Measurements from ENCODE around the gene CABP1. TPM values are rescaled to one million over a fixed set of nuclear protein-coding genes. Genes with fewer than 3 reads are reported as not detected.

CABP1 gene
- total RNA-seq, 1 donor from 2014 or later = 0.47 TPM

GRCh38 chr12:120620624-120621023, 19.8 kb upstream of the CABP1 start:
- no peaks in the 10 kb centered on the region for H3K9me3 ChIP-seq (ENCODE audit: low read depth)
- no peak overlapping the region for H3K4me3 ChIP-seq
- no peak overlapping the region for H3K27ac Mint-ChIP-seq
- peaks cover 14% of the 10 kb centered on the region for H3K4me1 Mint-ChIP-seq
- no peak overlapping the region for H3K4me2 ChIP-seq
- H3F3A ChIP-seq (ENCODE audit: low read depth) = no peaks in the 10 kb centered on the region
- peaks cover 6% of the 10 kb centered on the region for H3K4me1 ChIP-seq
- no peaks in the 10 kb centered on the region for H3K36me3 ChIP-seq
- H3K9me3 Mint-ChIP-seq = no peaks in the 10 kb centered on the region
- DNase-seq (ENCODE audit: low spot score) = no peak
- no peak overlapping the region for H3K27ac ChIP-seq
- H3K79me2 ChIP-seq (ENCODE audit: low read depth) = no peaks in the 10 kb centered on the region
- no peak for TF ChIP-seq CTCF (IDR thresholded peaks at IDR 0.05)
- no peak for TF ChIP-seq EZH2phosphoT487 (IDR thresholded peaks at IDR 0.05)
- TF ChIP-seq EZH2 (IDR thresholded peaks at IDR 0.05) = no peak
- no peaks in the 10 kb centered on the region for H4K20me1 ChIP-seq (ENCODE audit: low read depth)
- H3K36me3 Mint-ChIP-seq = no peaks in the 10 kb centered on the region
- no peaks in the 10 kb centered on the region for H3K27me3 ChIP-seq
- no peak overlapping the region for H2AFZ ChIP-seq (replicated peaks)
- H3K27me3 Mint-ChIP-seq (ENCODE audit: insufficient read depth, low read depth) = peaks cover 10% of the 10 kb centered on the region
- H3K9ac ChIP-seq = no peak overlapping the region
- H3K4me3 Mint-ChIP-seq = no peak overlapping the region

- H4K20me1 ChIP-seq (ENCODE audit: low read depth) = no peaks in the 10 kb centered on the region
- no peak overlapping the region for H3K4me2 ChIP-seq
- H3K36me3 ChIP-seq = no peaks in the 10 kb centered on the region
- Mint-ChIP-seq H3K27me3 (ENCODE audit: insufficient read depth, low read depth) (peaks cover 9% of the 10 kb centered on the region), H3K36me3 (no peaks in the 10 kb centered on the region), H3K9me3 (no peaks in the 10 kb centered on the region), H3K27ac (no peak overlapping the region), H3K4me3 (no peak overlapping the region), H3K4me1 (peaks cover 21% of the 10 kb centered on the region)
- H3K9ac ChIP-seq = no peak overlapping the region
- H3K4me1 ChIP-seq = no peaks in the 10 kb centered on the region
- H3K79me2 ChIP-seq (ENCODE audit: low read depth) = no peaks in the 10 kb centered on the region
- H3K9me3 ChIP-seq (ENCODE audit: low read depth) = no peaks in the 10 kb centered on the region
- H3K4me3 ChIP-seq = no peak overlapping the region
- DNase-seq (ENCODE audit: low spot score) = peak; percentile 10
- H2AFZ ChIP-seq (replicated peaks) = no peak overlapping the region
- H3K27ac ChIP-seq = no peak overlapping the region
- H3F3A ChIP-seq (ENCODE audit: low read depth) = no peaks in the 10 kb centered on the region
- TF ChIP-seq EZH2phosphoT487 (IDR thresholded peaks at IDR 0.05) (no peak), EZH2 (IDR thresholded peaks at IDR 0.05) (no peak), CTCF (IDR thresholded peaks at IDR 0.05) (peak; percentile 25)
- H3K27me3 ChIP-seq = no peaks in the 10 kb centered on the region
These were observed 14.6 kb upstream of the CABP1 start for GRCh38 chr12:120625557-120626419.

GRCh38 chr12:120628919-120629318, 11.5 kb upstream of the CABP1 start:
- peaks cover 12% of the 10 kb centered on the region for H3K27me3 Mint-ChIP-seq (ENCODE audit: insufficient read depth, low read depth)
- DNase-seq (ENCODE audit: low spot score) = peak; percentile 45

More at GRCh38 chr12:120628919-120629318, 11.5 kb upstream of the CABP1 start:
- Histone ChIP-seq H3K4me3 (no peak overlapping the region), H3K9ac (no peak overlapping the region), H2AFZ (replicated peaks) (no peak overlapping the region), H3K4me2 (no peak overlapping the region), H3K79me2 (ENCODE audit: low read depth) (no peaks in the 10 kb centered on the region), H3K27ac (no peak overlapping the region), H3K27me3 (no peaks in the 10 kb centered on the region), H4K20me1 (ENCODE audit: low read depth) (no peaks in the 10 kb centered on the region), H3K9me3 (ENCODE audit: low read depth) (no peaks in the 10 kb centered on the region), H3K36me3 (no peaks in the 10 kb centered on the region), H3F3A (ENCODE audit: low read depth) (no peaks in the 10 kb centered on the region), H3K4me1 (no peaks in the 10 kb centered on the region)
- Mint-ChIP-seq H3K27ac (no peak overlapping the region), H3K36me3 (no peaks in the 10 kb centered on the region), H3K4me1 (peaks cover 21% of the 10 kb centered on the region), H3K9me3 (no peaks in the 10 kb centered on the region), H3K4me3 (no peak overlapping the region)
- no peak for TF ChIP-seq EZH2phosphoT487 (IDR thresholded peaks at IDR 0.05)
- no peak for TF ChIP-seq EZH2 (IDR thresholded peaks at IDR 0.05)
- TF ChIP-seq CTCF (IDR thresholded peaks at IDR 0.05) = peak; percentile 39

Data from neural progenitor cell (in vitro differentiated cells).